Measurements from ENCODE around the gene HSD17B11.
A peak's percentile ranks its signal among the peaks of the same experiment; 100 is the strongest.
"Not testable (repeated sequence)": the region's sequence is repeated elsewhere in the genome, so short reads cannot be mapped to it uniquely, and the experiment has no call there.

Gene HSD17B11

GRCh38 chr4:87416965-87417364 is 26.0 kb upstream of the HSD17B11 start:
- H3K9ac ChIP-seq (ENCODE audit: low read depth, low read length), result no peak overlapping the region
- H3K36me3 ChIP-seq (ENCODE audit: insufficient read depth, low read length), result no peaks in the 10 kb centered on the region
- H3K4me1 ChIP-seq (ENCODE audit: insufficient read depth, low read length), result peaks cover 6% of the 10 kb centered on the region; the same call in 1 of the 2 replicates
- peaks cover 4% of the 10 kb centered on the region for H3K9me3 ChIP-seq (ENCODE audit: control insufficient read depth, insufficient read depth, low read length)

GRCh38 chr4:87414816-87415215 is 23.8 kb upstream of the HSD17B11 start:
- H3K36me3 ChIP-seq (ENCODE audit: insufficient read depth, low read length), result no peaks in the 10 kb centered on the region
- no peak overlapping the region for H3K9ac ChIP-seq (ENCODE audit: low read depth, low read length)
- H3K9me3 ChIP-seq (ENCODE audit: control insufficient read depth, insufficient read depth, low read length), result peaks cover 4% of the 10 kb centered on the region
- 0 out of 2 replicates have a peak, but pooled peaks cover 2% of the 10 kb centered on the region for H3K4me1 ChIP-seq (ENCODE audit: insufficient read depth, low read length)

GRCh38 chr4:87410679-87411078 is 19.7 kb upstream of the HSD17B11 start:
- Histone ChIP-seq H3K36me3 (ENCODE audit: insufficient read depth, low read length) (no peaks in the 10 kb centered on the region), H3K9ac (ENCODE audit: low read depth, low read length) (no peak overlapping the region), H3K4me1 (ENCODE audit: insufficient read depth, low read length) (no peaks in the 10 kb centered on the region), H3K9me3 (ENCODE audit: control insufficient read depth, insufficient read depth, low read length) (no peaks in the 10 kb centered on the region)

GRCh38 chr4:87410157-87410556 is 19.2 kb upstream of the HSD17B11 start:
- H3K9ac ChIP-seq (ENCODE audit: low read depth, low read length), result no peak overlapping the region
- no peaks in the 10 kb centered on the region for H3K9me3 ChIP-seq (ENCODE audit: control insufficient read depth, insufficient read depth, low read length)
- H3K4me1 ChIP-seq (ENCODE audit: insufficient read depth, low read length), result no peaks in the 10 kb centered on the region
- H3K36me3 ChIP-seq (ENCODE audit: insufficient read depth, low read length), result no peaks in the 10 kb centered on the region

- Histone ChIP-seq H3K36me3 (ENCODE audit: insufficient read depth, low read length) (no peaks in the 10 kb centered on the region), H3K9ac (ENCODE audit: low read depth, low read length) (no peak overlapping the region), H3K9me3 (ENCODE audit: control insufficient read depth, insufficient read depth, low read length) (peaks cover 2% of the 10 kb centered on the region; the same call in 1 of the 2 replicates), H3K4me1 (ENCODE audit: insufficient read depth, low read length) (no peaks in the 10 kb centered on the region)
Measured at GRCh38 chr4:87409420-87409939, 18.5 kb upstream of the HSD17B11 start.

GRCh38 chr4:87406902-87407301 is 15.9 kb upstream of the HSD17B11 start:
- not testable (repeated sequence) for H3K9me3 ChIP-seq (ENCODE audit: control insufficient read depth, insufficient read depth, low read length); H3K9ac ChIP-seq (ENCODE audit: low read depth, low read length); H3K36me3 ChIP-seq (ENCODE audit: insufficient read depth, low read length); H3K4me1 ChIP-seq (ENCODE audit: insufficient read depth, low read length)

GRCh38 chr4:87406462-87406861 is 15.5 kb upstream of the HSD17B11 start:
- Histone ChIP-seq H3K9ac (ENCODE audit: low read depth, low read length) (no peak overlapping the region), H3K36me3 (ENCODE audit: insufficient read depth, low read length) (no peaks in the 10 kb centered on the region), H3K9me3 (ENCODE audit: control insufficient read depth, insufficient read depth, low read length) (peaks cover 3% of the 10 kb centered on the region; the same call in 1 of the 2 replicates), H3K4me1 (ENCODE audit: insufficient read depth, low read length) (no peaks in the 10 kb centered on the region)

- no peak overlapping the region for H3K9ac ChIP-seq (ENCODE audit: low read depth, low read length)
- H3K36me3 ChIP-seq (ENCODE audit: insufficient read depth, low read length), result no peaks in the 10 kb centered on the region
- no peaks in the 10 kb centered on the region for H3K4me1 ChIP-seq (ENCODE audit: insufficient read depth, low read length)
- H3K9me3 ChIP-seq (ENCODE audit: control insufficient read depth, insufficient read depth, low read length), result peaks cover 3% of the 10 kb centered on the region; the same call in 1 of the 2 replicates
Measured at GRCh38 chr4:87405211-87405820, 14.3 kb upstream of the HSD17B11 start.

GRCh38 chr4:87403732-87404131 is 12.7 kb upstream of the HSD17B11 start:
- H3K9ac ChIP-seq (ENCODE audit: low read depth, low read length); H3K4me1 ChIP-seq (ENCODE audit: insufficient read depth, low read length); H3K9me3 ChIP-seq (ENCODE audit: control insufficient read depth, insufficient read depth, low read length); H3K36me3 ChIP-seq (ENCODE audit: insufficient read depth, low read length): not testable (repeated sequence)

GRCh38 chr4:87399954-87400353 is 9.0 kb upstream of the HSD17B11 start:
- Histone ChIP-seq H3K9ac (ENCODE audit: low read depth, low read length) (no peak overlapping the region), H3K4me1 (ENCODE audit: insufficient read depth, low read length) (no peaks in the 10 kb centered on the region), H3K9me3 (ENCODE audit: control insufficient read depth, insufficient read depth, low read length) (peaks cover 3% of the 10 kb centered on the region; the same call in 1 of the 2 replicates), H3K36me3 (ENCODE audit: insufficient read depth, low read length) (no peaks in the 10 kb centered on the region)

GRCh38 chr4:87399148-87399547 is 8.2 kb upstream of the HSD17B11 start:
- Histone ChIP-seq H3K36me3 (ENCODE audit: insufficient read depth, low read length) (no peaks in the 10 kb centered on the region), H3K4me1 (ENCODE audit: insufficient read depth, low read length) (no peaks in the 10 kb centered on the region), H3K9ac (ENCODE audit: low read depth, low read length) (no peak overlapping the region), H3K9me3 (ENCODE audit: control insufficient read depth, insufficient read depth, low read length) (no peaks in the 10 kb centered on the region; the same call in 1 of the 2 replicates)

GRCh38 chr4:87395851-87396250 is 4.9 kb upstream of the HSD17B11 start:
- not testable (repeated sequence) for H3K9ac ChIP-seq (ENCODE audit: low read depth, low read length); H3K36me3 ChIP-seq (ENCODE audit: insufficient read depth, low read length); H3K4me1 ChIP-seq (ENCODE audit: insufficient read depth, low read length); H3K9me3 ChIP-seq (ENCODE audit: control insufficient read depth, insufficient read depth, low read length)

- H3K9me3 ChIP-seq (ENCODE audit: control insufficient read depth, insufficient read depth, low read length); H3K4me1 ChIP-seq (ENCODE audit: insufficient read depth, low read length); H3K9ac ChIP-seq (ENCODE audit: low read depth, low read length); H3K36me3 ChIP-seq (ENCODE audit: insufficient read depth, low read length): not testable (repeated sequence)
Measured at GRCh38 chr4:87395073-87395472, 4.1 kb upstream of the HSD17B11 start.

GRCh38 chr4:87392183-87392582 is 1.2 kb upstream of the HSD17B11 start:
- Histone ChIP-seq H3K36me3 (ENCODE audit: insufficient read depth, low read length) (no peaks in the 10 kb centered on the region), H3K9me3 (ENCODE audit: control insufficient read depth, insufficient read depth, low read length) (peaks cover 3% of the 10 kb centered on the region; the same call in 1 of the 2 replicates), H3K9ac (ENCODE audit: low read depth, low read length) (no peak overlapping the region), H3K4me1 (ENCODE audit: insufficient read depth, low read length) (no peaks in the 10 kb centered on the region)

GRCh38 chr4:87391576-87392054 is 627 bp upstream of the HSD17B11 start:
- Histone ChIP-seq H3K4me1 (ENCODE audit: insufficient read depth, low read length) (no peaks in the 10 kb centered on the region), H3K9ac (ENCODE audit: low read depth, low read length) (peak overlapping the region; percentile 70), H3K9me3 (ENCODE audit: control insufficient read depth, insufficient read depth, low read length) (peaks cover 3% of the 10 kb centered on the region; the same call in 1 of the 2 replicates), H3K36me3 (ENCODE audit: insufficient read depth, low read length) (no peaks in the 10 kb centered on the region)
